NOMO-1 treated with DMSO at 0.1 percent for 48 hours (cell line): Measurements from ENCODE around the gene SMAP2.
"Not testable (repeated sequence)": the region's sequence is repeated elsewhere in the genome, so short reads cannot be mapped to it uniquely, and the experiment has no call there.

ENCODE experiments used
- DNase-seq: peaks from one replicate; lab custom pipeline; 2025; ENCODE audit not compliant: unreplicated experiment; lab: John Stamatoyannopoulos, UW

The SMAP2 gene

DNA sequence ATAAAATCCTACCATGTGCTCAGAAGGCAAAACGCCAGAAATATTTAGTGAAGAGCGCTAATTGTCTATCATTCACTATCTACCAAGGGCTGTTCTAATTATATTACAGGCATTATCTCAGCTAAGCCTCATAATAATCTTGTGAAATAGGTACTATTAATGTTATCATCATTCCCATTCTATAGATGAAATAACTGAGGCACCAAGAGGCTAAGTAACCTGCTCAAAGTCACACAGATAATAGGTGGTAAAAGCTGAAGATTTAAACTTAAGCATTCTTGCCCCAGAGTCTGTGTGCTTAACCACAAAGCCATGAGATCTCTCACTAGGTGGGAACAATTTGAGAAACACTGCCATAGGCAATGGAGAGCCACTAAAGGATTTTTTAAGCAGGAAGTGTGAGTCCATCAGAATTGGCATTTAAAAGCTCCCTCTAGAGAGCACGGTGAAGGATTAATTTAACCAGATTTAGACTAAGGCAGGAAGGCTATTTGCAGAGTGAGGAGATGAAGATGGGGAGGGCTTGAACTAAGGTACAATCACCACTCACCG is 1.7 kb upstream of the SMAP2 start:
- DNase-seq, result no peak

DNA sequence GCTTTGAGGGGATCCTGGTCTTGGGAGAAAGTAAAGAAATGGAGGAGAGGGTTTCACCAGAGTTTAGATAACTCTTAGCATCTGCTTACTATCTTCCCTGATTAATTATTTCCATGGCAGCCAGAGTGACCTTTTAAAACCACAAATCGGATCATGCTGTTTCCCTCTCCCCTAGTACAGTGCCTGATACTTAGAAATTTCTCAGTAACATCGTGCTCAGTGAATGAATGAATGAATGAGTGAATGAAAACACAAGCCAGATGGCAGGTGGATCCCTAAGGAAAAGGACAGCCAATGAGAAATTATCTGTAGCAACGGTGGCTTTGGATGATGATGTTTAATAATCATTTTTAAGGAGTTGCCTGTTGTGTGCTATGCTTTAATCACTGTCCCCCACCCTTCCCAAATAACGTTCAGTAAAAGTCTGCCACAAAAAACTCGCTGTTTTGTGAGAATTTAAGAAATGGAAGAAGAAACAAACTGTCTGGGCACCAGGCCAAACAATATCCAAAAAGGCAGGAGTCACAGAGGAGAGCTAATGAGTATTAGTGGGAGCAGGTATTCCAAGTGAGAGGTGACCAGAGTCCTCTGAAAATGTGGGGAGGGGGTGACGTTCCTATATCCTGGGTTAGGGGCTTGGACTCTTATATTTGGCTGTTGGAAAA is 737 bp upstream of the SMAP2 start:
- DNase-seq, result no peak

DNA sequence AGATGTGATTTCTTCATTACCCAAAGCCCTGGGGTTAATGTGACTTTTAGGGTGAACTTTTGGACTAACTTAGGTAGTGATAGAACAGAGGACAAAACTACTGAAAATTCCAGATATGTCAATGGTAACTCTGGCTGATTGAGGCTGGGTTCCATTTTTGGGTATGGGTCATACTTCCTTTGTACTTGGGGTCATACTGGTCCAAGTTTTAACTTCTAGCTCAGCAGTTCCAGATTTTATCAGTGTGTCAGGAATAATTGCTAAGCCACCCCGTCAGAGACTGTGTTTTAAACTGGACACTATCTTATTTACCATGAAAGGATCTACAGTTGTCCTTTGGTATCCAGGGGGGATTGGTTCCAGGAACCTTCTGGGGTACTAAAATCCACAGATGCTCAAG is 4.0 kb downstream of the SMAP2 start:
- DNase-seq, result no peak

DNA sequence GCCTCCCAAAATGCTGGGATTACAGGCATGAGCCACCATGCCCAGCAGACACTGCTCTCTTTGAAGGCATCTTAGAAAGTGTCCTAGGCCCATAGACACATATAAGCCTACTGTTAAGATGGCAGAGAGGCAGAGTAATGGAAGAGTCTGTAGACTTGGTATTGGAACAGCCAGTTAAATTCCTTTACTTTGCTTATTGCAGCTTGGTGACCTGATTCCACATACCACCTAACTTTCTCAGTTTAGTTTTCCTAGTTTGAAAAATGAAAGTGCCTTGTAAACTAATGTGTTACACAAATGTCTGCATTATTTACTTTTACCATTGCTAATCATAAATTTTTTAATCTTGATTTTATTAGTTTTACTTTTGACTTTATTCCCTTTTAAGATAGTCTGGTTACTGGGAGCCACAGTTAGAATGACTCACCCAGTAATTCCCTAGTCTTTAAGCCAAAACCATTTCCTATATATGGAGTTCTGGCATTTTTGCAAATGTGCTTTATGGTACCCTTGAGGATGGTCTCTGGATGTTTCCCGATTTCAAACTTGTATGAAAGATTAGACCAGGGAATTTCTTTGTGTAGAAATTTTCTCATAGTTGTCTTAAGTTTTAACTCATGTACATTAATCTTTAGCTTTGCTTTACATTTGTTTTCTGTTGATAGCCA is 6.4 kb downstream of the SMAP2 start:
- DNase-seq, result no peak

DNA sequence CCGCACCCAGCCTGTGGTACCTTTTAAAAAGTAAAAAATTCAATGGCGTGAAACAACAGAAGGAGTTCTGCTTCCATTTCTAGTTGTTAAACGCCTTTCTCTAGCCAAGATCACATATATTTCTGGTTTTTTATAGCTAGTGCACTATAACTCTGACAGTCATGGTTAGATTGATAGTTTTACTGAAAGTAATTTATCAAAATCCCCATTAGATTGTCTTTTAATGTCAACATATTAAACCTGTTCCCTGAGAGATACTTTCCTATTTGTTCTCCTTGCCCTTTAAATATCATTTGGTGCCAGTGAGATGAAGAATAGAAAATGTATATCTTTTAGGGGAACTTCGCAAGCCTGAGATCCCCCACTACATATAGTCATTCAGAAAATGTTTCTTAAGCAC is 7.3 kb downstream of the SMAP2 start:
- no peak for DNase-seq

DNA sequence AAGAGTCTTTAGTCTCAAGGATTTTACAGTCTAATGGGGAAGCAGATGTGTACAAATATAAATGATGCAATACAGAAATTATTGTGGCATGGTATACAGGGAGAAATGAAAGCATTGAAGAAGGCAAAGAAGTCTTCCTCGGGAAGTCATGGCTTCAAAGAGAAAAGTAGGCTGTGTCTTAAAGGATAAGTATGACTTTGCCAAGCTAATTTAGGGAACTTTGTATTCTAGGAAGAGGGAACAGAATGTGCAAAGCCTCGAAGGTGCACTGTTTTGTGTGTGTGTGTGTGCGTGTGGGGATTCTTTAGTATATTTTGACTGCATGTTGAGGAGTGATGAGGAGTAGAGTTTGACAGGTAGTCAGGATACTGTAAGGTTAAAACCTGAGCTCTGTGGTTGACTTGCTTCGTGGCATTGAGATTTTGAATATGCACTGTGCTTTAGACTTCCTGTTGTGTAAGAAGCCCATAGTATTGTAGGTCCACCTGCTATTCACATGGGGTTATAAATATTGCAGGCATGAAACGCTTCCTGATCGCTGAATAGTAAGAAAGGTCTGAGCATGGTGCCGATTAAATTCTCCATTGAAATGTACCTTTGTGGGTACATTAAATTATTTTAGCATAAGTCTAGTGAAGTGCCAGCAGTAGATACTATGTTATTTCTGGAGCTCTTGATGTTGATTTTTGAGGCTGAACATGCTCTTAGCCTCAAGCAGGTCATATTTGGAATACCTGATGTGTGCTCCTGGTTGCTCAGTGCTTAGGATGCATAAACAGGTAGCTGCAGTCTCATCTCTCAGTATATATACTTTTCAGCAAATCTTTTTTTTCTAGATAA is 8.0 kb downstream of the SMAP2 start:
- DNase-seq, result peak; percentile 58

DNA sequence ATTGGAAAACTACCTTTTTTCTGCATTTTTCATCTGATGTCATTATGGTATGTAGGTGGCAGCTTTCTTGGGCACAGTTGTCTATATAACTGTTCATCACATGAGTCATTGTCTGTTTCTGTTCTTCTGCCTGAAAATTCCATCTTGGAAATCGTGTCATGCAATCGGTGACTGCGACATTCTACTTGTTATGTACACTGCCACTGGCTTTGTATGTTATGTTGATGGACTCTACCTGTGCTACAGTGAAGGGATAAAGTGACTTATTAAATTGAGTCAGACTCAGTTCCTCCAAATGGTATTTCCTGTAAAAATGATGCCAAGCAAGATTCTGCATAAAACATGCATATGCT is 8.6 kb downstream of the SMAP2 start:
- no peak for DNase-seq

DNA sequence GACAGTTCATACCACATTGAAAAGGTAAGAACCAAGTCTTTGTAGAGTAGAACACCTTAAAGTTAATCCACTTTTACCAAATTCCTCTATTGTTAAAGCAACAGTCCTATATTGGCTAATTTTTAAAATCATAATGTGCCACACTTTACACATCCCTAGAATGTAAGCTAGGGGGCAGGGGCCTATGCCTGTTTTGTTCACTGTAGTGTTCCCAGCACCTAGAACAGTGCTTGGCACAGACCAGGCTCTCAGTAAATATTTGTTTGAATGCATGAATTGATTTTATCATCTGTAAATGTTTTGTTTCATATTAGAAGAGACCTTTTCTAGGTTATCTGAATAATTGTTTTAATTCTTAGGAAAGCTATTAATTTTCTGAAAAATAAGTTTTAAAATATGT is 9.1 kb downstream of the SMAP2 start:
- no peak for DNase-seq

DNA sequence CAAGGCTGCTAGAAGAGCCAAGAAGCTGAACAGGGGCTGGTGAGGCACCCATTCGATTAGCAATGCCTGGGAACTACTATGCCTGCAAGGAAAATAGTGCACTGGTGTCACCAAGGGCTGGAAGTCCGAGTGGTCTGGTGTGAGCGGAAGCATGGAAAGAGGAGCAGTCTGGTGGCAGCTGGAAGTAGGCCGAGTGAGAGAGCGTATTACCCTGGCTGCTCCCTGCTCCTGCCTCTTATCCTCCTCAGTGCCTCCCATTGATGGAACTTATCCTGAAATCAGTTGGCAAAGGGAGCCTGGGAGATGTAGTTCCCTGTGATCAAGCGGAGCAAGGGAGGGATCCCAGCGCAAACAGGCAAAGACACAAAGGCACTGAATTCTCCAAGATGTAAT is 9.6 kb downstream of the SMAP2 start:
- no peak for DNase-seq

DNA sequence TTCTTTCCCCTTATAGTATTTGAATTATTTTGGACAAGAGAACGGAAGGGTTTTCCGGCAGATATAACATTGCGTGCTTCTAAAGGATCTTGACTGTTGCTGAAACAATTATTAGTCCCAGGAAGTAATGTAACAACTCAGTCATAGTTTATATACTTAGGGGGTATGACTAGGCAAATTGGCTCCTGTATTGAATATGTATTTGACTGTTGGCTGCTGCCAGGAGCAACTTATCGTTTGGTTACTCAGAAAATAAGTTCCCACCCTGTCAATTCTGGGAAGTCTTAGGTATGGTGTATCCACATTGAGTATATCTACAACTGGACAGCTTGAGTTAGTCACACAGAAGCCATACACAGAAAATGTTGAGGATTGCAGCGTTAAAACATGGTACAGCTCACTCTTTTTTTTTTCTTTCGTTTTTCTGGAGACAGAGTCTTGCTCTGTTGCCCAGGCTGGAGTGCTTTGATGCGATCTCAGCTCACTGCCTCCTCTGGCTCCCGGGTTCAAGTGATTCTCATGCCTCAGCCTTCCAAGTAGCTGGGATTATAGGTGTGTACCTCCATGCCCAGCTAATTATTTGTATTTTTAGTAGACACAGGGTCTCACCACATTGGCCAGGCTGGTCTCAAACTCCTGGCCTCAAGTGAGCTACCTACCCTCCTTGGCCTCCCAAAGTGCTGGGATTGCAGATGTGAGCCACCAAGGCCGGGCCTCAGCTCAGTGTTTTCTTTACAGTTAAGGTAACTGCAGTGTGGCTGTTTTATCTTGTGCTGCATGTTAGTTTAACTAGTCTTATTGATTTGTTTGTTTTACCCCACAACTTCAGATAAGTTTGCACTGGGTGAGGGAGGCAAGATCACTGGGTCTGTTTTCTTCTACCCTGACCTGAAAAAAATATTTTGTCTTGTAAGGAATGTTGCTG is 10.2 kb downstream of the SMAP2 start:
- DNase-seq, result no peak

DNA sequence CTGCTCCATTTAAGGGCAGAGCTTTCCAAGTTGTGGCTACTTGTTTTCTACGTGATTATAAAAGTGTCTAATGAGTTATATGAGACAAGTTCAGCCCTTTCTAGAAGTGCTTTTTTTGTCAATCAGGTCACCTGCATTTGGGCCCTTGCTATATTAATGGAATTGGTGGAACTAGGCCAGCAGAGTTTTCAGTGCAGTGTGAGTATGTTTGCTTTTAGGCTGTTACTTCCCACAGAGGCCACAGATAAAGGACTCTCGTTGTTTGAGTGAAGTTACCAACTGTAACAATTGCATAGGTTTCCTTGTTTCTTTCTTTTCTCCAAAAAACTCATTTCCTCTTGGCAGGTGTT is 10.9 kb downstream of the SMAP2 start:
- no peak for DNase-seq

DNA sequence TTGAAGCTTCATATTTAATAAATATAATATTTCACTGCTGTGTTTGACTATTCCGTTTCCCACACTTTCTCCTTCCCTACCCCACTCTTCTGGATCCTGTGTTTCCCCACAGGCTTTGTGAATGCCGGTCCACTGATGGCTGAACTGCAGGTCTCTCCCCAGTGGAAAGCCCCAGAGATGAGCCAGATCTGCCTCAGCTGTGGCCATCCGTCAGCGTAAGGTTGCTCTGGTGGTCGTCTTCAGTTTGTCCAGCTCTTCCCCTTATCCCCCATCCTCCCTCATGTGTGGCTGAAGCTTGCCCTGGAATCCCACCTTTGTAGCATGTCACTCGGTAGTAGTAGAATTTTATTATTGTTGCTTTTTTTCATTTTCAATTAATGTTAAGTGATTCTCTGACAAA is 11.4 kb downstream of the SMAP2 start:
- no peak for DNase-seq

DNA sequence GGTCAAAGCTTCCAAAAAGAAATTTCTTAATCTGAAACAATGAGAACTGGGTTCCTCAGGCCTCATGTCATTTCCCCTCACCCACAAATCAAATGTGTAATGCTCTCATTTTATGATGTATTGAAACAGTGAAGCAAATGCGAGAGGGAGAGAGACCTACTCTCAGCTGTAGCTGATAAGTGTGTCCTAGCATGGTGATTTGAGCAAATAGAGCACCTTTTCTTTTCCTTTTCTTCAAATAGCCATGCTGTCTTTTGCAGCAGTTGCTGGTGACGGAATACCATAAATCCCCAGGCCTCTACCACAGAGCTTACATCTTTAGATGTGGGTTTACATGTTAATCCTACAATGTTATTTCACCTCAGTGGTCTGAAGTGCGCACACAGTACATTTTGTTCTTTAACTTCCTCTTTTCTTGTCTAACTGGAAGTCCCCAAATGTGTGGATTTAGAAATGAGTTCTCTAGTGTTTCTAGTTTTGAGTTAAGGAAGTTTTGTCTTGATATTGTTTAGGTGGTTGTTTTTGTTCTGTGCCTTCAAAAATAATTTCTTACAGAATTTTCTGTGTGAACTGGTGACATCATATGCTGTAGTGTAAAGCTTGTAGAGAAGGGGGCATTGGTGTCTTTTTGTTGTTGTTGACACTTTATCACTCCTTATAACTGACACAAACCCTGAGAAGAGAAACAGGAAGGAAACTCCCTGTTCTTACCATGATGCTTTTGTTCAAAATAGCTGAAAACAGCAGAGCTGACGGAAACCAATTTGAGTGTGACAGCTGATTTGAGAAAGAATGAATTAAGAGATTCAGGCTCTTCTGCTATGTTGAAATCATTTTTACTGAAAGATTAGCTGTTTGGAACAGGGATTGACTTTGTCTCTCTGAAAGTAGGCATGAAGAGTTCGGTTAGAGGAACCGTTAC is 12.2 kb downstream of the SMAP2 start:
- peak; percentile 85 for DNase-seq

DNA sequence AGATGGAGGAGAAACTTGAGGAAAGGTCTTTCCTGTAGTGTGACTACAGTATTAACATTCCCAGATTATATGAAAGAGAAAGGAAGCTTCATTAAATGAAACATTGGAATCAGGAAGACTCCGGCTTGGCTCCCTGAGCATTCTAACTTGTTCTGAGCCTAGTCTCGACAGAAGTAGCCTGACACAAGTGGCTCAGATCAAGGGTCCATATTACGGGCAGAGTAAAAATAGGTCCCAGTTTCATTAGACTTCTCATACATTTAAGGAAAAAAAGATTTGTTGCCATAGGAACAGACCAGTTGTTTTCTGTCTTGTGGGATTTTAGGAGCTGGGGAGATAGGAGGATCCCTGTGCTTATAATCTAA is 12.8 kb downstream of the SMAP2 start:
- no peak for DNase-seq

DNA sequence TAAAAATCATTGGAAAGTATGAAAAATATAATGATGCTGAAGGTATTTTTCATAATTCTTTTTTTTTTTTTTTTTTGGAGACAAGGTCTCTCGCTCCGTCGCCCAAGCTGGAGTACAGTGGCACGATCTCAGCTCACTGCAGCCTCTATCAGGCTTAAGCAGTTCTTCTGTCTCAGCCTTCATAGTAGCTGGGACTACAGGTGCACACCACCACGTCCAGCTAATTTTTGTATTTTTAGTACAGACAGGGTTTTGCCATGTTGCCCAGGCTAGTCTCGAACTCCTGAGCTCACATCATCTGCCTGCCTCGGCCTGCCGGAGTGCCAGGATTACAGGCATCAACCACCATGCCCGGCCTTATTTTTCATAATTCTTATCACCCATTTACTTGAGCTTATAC is 13.3 kb downstream of the SMAP2 start:
- DNase-seq, result no peak

DNA sequence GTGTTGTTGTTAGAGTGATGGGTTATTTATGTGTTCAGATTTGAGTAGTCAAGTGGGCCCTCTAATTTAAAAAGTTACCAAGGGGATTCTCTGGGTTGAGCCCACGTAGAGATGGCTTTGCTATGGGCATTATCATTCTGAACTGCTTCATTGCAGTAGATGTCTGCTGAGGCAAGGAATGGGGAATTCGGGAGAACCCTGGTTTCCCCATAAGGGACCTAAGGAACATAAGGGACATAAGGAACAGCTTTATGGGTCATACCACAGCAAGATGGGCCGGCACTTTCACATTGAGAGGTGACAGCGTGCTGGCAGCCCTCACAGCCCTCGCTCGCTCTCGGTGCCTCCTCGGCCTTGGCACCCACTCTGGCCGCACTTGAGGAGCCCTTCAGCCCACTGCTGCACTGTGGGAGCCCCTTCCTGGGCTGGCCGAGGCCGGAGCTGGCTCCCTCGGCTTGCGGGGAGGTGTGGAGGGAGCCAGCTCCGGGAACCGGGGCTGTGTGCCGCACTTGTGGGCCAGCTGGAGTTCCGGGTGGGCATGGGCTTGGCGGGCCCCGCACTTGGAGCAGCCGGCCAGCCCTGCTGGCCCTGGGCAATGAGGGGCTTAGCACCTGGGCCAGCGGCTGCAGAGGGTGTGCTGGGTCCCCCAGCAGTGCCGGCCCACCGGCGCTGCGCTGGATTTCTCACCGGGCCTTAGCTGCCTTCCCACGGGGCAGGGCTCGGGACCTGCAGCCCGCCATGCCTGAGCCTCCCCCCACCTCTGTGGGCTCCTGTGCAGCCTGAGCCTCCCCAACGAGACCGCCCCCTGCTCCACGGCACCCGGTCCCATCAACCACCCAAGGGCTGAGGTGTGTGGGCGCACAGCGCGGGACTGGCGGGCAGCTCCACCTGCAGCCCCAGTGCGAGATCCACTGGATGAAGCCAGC is 14.1 kb downstream of the SMAP2 start:
- DNase-seq, result not testable (repeated sequence)

DNA sequence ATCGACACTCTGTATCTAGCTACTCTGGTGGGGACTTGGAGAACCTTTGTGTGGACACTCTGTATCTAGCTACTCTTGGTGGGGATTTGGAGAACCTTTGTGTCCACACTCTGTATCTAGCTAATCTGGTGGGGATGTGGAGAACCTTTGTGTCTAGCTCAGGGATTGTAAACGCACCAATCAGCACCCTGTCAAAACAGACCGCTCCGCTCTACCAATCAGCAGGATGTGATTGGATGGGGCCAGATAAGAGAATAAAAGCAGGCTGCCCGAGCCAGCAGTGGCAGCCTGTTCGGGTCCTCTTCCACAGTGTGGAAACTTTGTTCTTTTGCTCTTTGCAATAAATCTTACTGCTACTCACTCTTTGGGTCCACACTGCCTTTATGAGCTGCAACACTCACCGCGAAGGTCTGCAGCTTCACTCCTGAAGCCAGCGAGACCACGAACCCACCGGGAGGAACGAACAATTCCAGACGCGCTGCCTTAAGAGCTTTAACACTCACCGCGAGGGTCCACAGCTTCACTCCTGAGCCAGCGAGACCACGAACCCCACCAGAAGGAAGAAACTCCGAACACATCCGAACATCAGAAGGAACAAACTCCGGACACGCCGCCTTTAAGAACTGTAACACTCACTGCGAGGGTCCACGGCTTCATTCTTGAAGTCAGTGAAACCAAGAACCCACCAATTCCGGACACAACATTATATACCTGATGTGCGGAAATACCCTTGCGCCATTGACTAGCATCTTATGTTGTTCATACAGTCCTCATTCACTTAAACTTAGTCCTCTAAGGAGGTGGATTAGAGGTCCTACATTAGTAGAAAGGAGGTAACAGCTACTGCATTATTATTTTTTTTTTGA is 15.2 kb downstream of the SMAP2 start:
- DNase-seq, result not testable (repeated sequence)

DNA sequence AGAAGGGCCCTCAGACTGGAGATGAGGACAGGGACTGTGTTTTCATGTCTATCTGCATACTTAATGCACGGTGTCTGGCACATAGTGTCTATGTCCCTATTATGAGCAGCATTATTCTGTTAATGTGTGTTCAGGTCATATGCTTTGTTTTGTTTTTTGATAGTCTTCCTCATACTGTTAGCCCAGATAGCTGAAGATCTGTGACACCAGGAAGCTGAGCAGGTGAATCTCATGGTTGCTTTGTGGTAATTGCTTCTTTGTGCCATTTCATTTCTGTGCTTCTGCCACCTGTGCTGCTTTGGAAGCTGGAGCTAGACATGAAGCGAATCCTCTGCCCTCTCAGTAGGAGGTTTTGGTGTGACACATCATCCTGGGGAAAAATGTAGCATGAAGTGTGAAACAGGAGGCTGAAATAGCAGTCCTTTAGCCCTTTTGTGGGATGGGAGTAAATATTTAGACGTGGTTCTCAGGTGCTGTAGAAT is 15.8 kb downstream of the SMAP2 start:
- DNase-seq, result no peak
